Mucosa of rectum (tissue), 2 donors: ENCODE results near the gene ZNF641.
A peak's percentile ranks its signal among the peaks of the same experiment; 100 is the strongest.

Experiments
- H3K27ac ChIP-seq, 2 donors: one replicate each; pipeline ENCODE4 v1.7.0; 2013; ENCODE audit warnings: inconsistent platforms in 2 of 2, low read depth in 2 of 2, low read length in 2 of 2
- H3K27me3 ChIP-seq, 2 donors: one replicate each; pipeline ENCODE4 v1.7.0; 2013; ENCODE audit warnings: low read length in 2 of 2; ENCODE audit not compliant: control insufficient read depth in 2 of 2, insufficient read depth in 2 of 2
- H3K36me3 ChIP-seq, 2 donors: one replicate each; pipeline ENCODE4 v1.7.0; 2013; ENCODE audit warnings: low read length in 2 of 2; ENCODE audit not compliant: control insufficient read depth in 2 of 2, insufficient read depth in 2 of 2
- H3K4me1 ChIP-seq, 2 donors: one replicate each; pipeline ENCODE4 v1.7.0; 2013; ENCODE audit warnings: low read length in 2 of 2, mild to moderate bottlenecking in 1 of 2; ENCODE audit not compliant: control insufficient read depth in 2 of 2, insufficient read depth in 2 of 2
- H3K4me3 ChIP-seq, 2 donors: one replicate each; pipeline ENCODE4 v1.7.0; 2013; ENCODE audit warnings: low read length in 2 of 2
- H3K9ac ChIP-seq, 2 donors: one replicate each; pipeline ENCODE4 v1.7.0; 2013; ENCODE audit warnings: low read length in 2 of 2, low read depth in 1 of 2, mild to moderate bottlenecking in 1 of 2
- H3K9me3 ChIP-seq, 2 donors: one replicate each; pipeline ENCODE4 v1.7.0; 2013; ENCODE audit warnings: low read length in 2 of 2; ENCODE audit not compliant: control insufficient read depth in 2 of 2
- donor health status: healthy.
- donor health status: Normal muscosa, but diverticular disease.

Gene ZNF641

GRCh38 chr12:48302161-48302911 lies 48.4 kb downstream of the ZNF641 start:
- Histone ChIP-seq H3K27ac (no peak overlapping the region), H3K9me3 (no peaks in the 10 kb centered on the region), H3K27me3 (no peaks in the 10 kb centered on the region), H3K4me3 (no peak overlapping the region), H3K9ac (no peak overlapping the region), H3K4me1 (no peaks in the 10 kb centered on the region), H3K36me3 (no peaks in the 10 kb centered on the region)

- H3K36me3 ChIP-seq = no peaks in the 10 kb centered on the region
- no peaks in the 10 kb centered on the region for H3K9me3 ChIP-seq
- no peak overlapping the region for H3K27ac ChIP-seq
- no peaks in the 10 kb centered on the region for H3K27me3 ChIP-seq
- H3K4me3 ChIP-seq = no peak overlapping the region
- H3K4me1 ChIP-seq = peaks cover 0 to 6% of the 10 kb centered on the region in 2 donors
- no peak overlapping the region for H3K9ac ChIP-seq
Observed at GRCh38 chr12:48300774-48301173, 49.9 kb downstream of the ZNF641 start.

- Histone ChIP-seq H3K4me1 (peaks cover 0 to 6% of the 10 kb centered on the region in 2 donors), H3K9me3 (no peaks in the 10 kb centered on the region), H3K27ac (no peak overlapping the region), H3K4me3 (peak overlapping the region; percentile 70 to 78), H3K27me3 (no peaks in the 10 kb centered on the region), H3K36me3 (no peaks in the 10 kb centered on the region), H3K9ac (peak overlapping the region; percentile 52 to 58)
Observed at GRCh38 chr12:48296586-48297282, 54.0 kb downstream of the ZNF641 start.

GRCh38 chr12:48292040-48292439 lies 58.7 kb downstream of the ZNF641 start:
- no peak overlapping the region for H3K9ac ChIP-seq
- H3K27me3 ChIP-seq = no peaks in the 10 kb centered on the region
- H3K9me3 ChIP-seq = no peaks in the 10 kb centered on the region
- H3K36me3 ChIP-seq = no peaks in the 10 kb centered on the region
- H3K27ac ChIP-seq = no peak overlapping the region
- peaks cover 0 to 6% of the 10 kb centered on the region in 2 donors for H3K4me1 ChIP-seq
- no peak overlapping the region for H3K4me3 ChIP-seq

GRCh38 chr12:48291511-48291910 lies 59.2 kb downstream of the ZNF641 start:
- no peak overlapping the region for H3K9ac ChIP-seq
- no peak overlapping the region for H3K27ac ChIP-seq
- no peaks in the 10 kb centered on the region for H3K9me3 ChIP-seq
- H3K27me3 ChIP-seq = no peaks in the 10 kb centered on the region
- H3K4me3 ChIP-seq = no peak overlapping the region
- no peaks in the 10 kb centered on the region for H3K36me3 ChIP-seq
- H3K4me1 ChIP-seq = peaks cover 0 to under 1% of the 10 kb centered on the region in 2 donors

- H3K4me3 ChIP-seq = no peak overlapping the region
Observed at GRCh38 chr12:48288387-48289268, 62.1 kb downstream of the ZNF641 start.

More at GRCh38 chr12:48288387-48289268, 62.1 kb downstream of the ZNF641 start:
- H3K9ac ChIP-seq = no peak overlapping the region
- H3K9me3 ChIP-seq = no peaks in the 10 kb centered on the region
- no peaks in the 10 kb centered on the region for H3K36me3 ChIP-seq
- no peak overlapping the region for H3K27ac ChIP-seq
- H3K4me1 ChIP-seq = no peaks in the 10 kb centered on the region
- H3K27me3 ChIP-seq = no peaks in the 10 kb centered on the region
